SJSA1 (cell line): ENCODE results near the gene AMHR2. TPM values are rescaled to one million over a fixed set of nuclear protein-coding genes. Genes with fewer than 3 reads are reported as not detected.

ENCODE experiments used
- DNase-seq, 2 experiments: peaks; one replicate each; pipeline ENCODE4 v3.0.0-alpha.2; 2015 to 2020; ENCODE audit warnings: low spot score in 2 of 2, low read depth in 1 of 2
- H3K27ac ChIP-seq: fragments of 250-450 bp; sonication (Bioruptor Pico); 2 replicates; pipeline ENCODE4 v1.5.1; 2020; ENCODE audit warnings: mild to moderate bottlenecking, moderate library complexity
- H3K27me3 ChIP-seq: fragments of 250-450 bp; sonication (Bioruptor Pico); replicated peaks from 2 replicates; pipeline ENCODE4 v1.5.1; 2020; ENCODE audit warnings: mild to moderate bottlenecking, moderate library complexity
- H3K36me3 ChIP-seq: fragments of 250-450 bp; sonication (Bioruptor Pico); 2 replicates; pipeline ENCODE4 v1.5.1; 2020; ENCODE audit warnings: mild to moderate bottlenecking
- H3K4me1 ChIP-seq: fragments of 250-450 bp; sonication (Bioruptor Pico); replicated peaks from 2 replicates; pipeline ENCODE4 v1.6.1; 2021; ENCODE audit warnings: mild to moderate bottlenecking
- H3K4me3 ChIP-seq: fragments of 250-450 bp; sonication (Bioruptor Pico); 2 replicates; pipeline ENCODE4 v1.5.1; 2020; ENCODE audit warnings: mild to moderate bottlenecking
- H3K9me3 ChIP-seq: fragments of 250-450 bp; sonication (Bioruptor Pico); replicated peaks from 2 replicates; pipeline ENCODE4 v1.5.1; 2020; ENCODE audit warnings: mild to moderate bottlenecking
- total RNA-seq: library from RNA; depleted of rRNA; stranded (reverse); fragments of >200 nt; shearing (Covaris generic); gene quantifications from 2 replicates; pipeline ENCODE4 v1.2.3, GENCODE V29; 2014; rRNA removed

Gene AMHR2
- total RNA-seq, 1 experiment from 2014 or later, result not detected

DNA sequence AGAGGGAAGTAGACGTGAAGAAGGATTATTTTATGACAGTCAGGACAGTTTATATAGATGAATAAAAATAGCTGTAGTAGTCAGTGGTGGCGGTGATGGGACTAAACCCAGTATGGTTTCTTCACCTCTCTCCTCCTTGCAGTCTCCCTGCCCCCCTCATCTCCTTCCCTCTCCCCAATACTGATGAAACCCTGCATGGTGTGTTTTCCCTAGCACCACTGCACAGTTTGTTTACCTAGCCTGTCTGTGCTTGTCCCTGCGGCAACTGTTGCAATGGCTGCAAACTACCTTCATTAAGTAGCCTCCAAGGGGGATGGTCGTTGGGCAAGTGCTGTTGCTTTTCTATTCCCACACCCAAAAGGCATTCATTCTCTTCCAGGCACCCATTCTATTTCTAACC, 43.0 kb downstream of the AMHR2 start:
- Histone ChIP-seq H3K36me3 (peaks cover 97% of the 10 kb centered on the region), H3K4me1 (no peaks in the 10 kb centered on the region), H3K4me3 (no peak overlapping the region), H3K9me3 (no peaks in the 10 kb centered on the region), H3K27me3 (no peaks in the 10 kb centered on the region), H3K27ac (no peak overlapping the region)
- DNase-seq, result no peak

DNA sequence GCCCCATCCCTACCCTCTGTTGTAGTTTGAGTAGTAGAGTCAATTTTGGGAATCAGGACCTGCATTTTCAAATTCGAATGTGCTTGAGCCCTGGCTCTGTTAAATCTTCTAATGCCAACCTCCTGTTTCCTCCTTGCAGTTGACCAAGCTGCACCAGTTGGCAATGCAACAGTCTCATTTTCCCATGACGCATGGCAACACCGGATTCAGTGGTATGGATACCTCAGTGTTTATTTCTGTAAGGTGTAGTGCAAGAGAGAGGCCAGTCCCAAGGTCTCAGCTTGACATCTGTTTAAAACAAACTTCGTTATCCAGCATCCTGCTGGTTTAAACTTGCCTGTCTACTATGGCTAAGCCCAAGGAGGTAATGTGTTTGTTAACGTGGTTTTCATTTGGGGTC, 43.4 kb downstream of the AMHR2 start:
- Histone ChIP-seq H3K9me3 (no peaks in the 10 kb centered on the region), H3K4me1 (no peaks in the 10 kb centered on the region), H3K27me3 (no peaks in the 10 kb centered on the region), H3K4me3 (no peak overlapping the region), H3K27ac (no peak overlapping the region), H3K36me3 (peaks cover 97% of the 10 kb centered on the region)
- DNase-seq, result no peak

DNA sequence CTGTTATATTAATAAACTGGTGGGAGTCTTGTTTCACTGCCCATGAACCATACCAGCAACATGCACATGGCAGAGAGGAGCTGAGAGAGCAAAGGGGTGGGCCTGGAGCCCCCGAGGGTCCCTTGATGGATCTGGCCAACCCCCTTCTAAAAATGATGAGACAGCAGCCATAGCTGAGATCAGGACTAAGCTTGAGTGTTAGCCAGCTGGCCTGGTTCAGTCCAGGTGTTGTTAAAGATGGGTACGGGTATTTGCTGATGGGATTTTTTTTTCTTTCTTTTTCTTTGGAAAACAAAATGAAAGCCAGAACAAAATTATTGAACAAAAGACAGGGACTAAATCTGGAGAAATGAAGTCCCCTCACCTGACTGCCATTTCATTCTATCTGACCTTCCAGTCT, 44.2 kb downstream of the AMHR2 start:
- Histone ChIP-seq H3K4me3 (no peak overlapping the region), H3K36me3 (peaks cover 97% of the 10 kb centered on the region), H3K9me3 (no peaks in the 10 kb centered on the region), H3K27ac (no peak overlapping the region), H3K4me1 (no peaks in the 10 kb centered on the region), H3K27me3 (no peaks in the 10 kb centered on the region)
- no peak for DNase-seq

DNA sequence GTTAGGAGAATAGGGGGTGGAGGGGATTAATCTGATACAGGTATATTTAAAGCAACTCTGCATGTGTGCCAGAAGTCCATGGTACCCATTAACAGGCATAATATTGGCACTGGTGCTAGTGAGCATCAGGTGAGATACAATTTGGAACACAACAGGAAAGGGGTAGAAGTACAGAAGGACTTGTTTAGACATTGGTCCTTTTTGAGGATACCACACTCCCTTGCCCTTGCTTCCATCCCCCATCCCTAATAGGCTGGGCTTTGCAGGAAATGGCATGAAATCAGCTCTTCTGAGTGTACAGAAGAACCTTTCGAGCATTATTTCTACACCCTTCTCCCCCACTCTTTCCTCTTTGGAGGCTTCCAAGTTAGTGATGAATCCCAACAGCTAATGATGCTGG, 44.6 kb downstream of the AMHR2 start:
- Histone ChIP-seq H3K36me3 (peaks cover 97% of the 10 kb centered on the region), H3K4me3 (no peak overlapping the region), H3K27me3 (no peaks in the 10 kb centered on the region), H3K4me1 (no peaks in the 10 kb centered on the region), H3K9me3 (no peaks in the 10 kb centered on the region), H3K27ac (no peak overlapping the region)
- DNase-seq, result no peak

DNA sequence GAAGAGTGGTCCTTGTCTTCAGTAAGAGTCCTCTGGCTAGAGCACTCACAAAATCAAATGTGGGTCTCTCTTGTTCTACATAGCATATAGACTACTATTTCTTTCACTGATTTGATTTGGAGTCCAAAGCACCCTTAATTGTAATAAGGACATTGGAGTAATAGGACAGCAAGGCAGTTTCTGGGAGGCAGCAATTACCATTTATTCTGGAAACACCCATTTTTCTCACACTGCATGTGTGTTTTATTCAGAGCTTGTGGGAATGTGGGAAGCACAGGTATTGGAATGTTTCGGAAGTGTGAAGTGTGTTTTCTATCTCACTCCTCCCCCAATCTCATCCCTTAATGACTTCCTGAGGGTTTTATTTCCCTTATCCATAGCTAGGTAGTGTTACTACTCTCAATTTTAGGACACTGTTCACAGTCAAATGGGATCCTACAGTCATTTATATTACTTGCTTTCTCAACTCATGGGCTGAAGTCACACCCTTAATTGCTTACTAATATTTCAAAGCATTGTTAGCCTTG, 48.5 kb downstream of the AMHR2 start:
- Histone ChIP-seq H3K27me3 (no peaks in the 10 kb centered on the region), H3K9me3 (no peaks in the 10 kb centered on the region), H3K4me1 (no peaks in the 10 kb centered on the region), H3K36me3 (peaks cover 99% of the 10 kb centered on the region), H3K4me3 (no peak overlapping the region), H3K27ac (no peak overlapping the region)
- DNase-seq, result no peak

DNA sequence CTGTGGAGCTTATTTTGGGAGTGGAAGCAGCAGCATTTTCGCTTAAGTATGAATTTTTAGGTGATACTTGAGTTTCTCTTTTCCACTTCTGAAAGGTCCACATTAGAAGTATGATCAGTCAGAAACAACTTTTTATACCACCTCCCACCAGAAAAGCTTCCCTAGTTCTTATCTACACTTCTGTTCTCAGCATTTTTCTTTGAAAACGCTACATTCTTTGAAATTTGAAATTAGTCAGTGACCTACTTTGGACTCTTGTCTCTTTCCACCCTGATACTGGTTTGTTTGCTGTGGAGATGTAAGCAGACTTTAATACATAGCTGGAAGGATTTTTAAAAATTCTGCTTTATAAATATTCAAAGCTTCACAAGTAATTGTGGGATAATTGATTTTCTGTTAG, 50.4 kb downstream of the AMHR2 start:
- no peak overlapping the region for H3K4me3 ChIP-seq
- DNase-seq, result no peak
- H3K27ac ChIP-seq, result no peak overlapping the region
- no peaks in the 10 kb centered on the region for H3K9me3 ChIP-seq
- H3K4me1 ChIP-seq, result no peaks in the 10 kb centered on the region
- H3K36me3 ChIP-seq, result peaks cover 99% of the 10 kb centered on the region
- H3K27me3 ChIP-seq, result no peaks in the 10 kb centered on the region

DNA sequence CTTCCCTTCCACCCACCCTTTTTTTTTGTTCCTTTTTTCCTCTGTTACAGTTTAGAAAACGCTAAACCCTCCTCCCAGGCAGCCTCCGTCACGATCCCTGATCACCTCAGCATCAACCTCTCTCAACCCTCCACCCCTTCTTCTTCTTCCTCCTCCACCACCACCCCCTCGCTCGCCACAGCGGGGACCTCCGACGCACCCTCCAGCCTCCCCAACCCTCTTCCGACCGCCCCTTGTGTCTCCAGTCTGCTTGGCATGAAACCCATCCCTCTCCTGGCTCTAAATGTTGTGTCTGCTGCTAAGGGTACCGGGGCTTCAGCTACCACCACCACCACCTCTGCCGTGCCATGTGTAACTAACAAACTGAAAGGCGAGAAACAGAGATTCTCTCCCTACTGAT, 51.2 kb downstream of the AMHR2 start:
- no peaks in the 10 kb centered on the region for H3K9me3 ChIP-seq
- peaks cover 97% of the 10 kb centered on the region for H3K36me3 ChIP-seq
- no peak overlapping the region for H3K4me3 ChIP-seq
- no peaks in the 10 kb centered on the region for H3K4me1 ChIP-seq
- H3K27ac ChIP-seq, result no peak overlapping the region
- peak in 1 of 2 experiments; percentile 36 for DNase-seq
- no peaks in the 10 kb centered on the region for H3K27me3 ChIP-seq

DNA sequence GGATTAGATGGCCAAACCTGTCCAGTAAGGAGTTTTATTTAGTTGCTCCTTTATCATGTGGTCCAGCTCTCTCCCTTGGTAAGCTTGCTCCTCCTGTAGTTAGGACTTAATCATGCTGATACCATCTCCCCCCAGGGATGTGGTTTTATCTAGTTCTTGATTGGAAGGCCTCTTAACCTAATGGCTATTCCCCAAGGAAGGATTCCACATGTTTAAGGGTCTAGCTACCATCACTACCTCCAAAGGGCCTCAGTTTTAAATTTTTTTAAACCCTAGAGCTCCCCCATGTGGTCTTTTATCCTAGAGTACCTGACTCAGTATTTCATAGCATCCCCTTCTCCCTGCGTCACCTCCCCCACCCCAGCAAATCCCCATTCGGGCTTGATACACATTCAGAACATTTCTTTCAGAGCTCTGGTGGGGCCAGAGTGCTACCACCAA, 53.1 kb downstream of the AMHR2 start:
- peaks cover 94% of the 10 kb centered on the region for H3K36me3 ChIP-seq
- no peak overlapping the region for H3K27ac ChIP-seq
- peaks cover 9% of the 10 kb centered on the region; the same call in 1 of the 2 replicates for H3K4me1 ChIP-seq
- no peaks in the 10 kb centered on the region for H3K27me3 ChIP-seq
- peak in 1 of 2 experiments; percentile 33 for DNase-seq
- H3K4me3 ChIP-seq, result no peak overlapping the region
- H3K9me3 ChIP-seq, result no peaks in the 10 kb centered on the region

DNA sequence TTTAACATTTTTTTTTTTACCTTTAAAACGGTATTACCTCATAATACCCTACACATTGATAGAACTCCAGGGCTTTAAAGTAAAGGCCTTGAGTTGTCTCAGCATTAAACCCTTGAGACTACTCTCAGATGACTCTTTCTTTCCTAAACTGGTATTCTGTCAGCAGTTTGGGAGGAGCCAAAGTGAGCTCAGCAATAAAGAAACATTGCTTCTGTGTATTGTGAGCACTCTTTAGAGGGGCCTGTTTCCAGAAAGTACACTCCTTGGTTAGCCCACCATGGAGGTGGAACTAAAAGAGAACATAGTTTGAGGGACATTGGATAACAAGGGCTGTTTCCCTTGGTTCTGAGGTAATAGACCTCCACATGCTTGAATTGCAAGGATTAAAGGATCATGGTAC, 55.2 kb downstream of the AMHR2 start:
- Histone ChIP-seq H3K27me3 (no peaks in the 10 kb centered on the region), H3K9me3 (no peaks in the 10 kb centered on the region), H3K4me3 (no peak overlapping the region), H3K36me3 (peaks cover 94% of the 10 kb centered on the region), H3K4me1 (peaks cover 9% of the 10 kb centered on the region; the same call in 1 of the 2 replicates), H3K27ac (no peak overlapping the region)
- DNase-seq, result no peak

DNA sequence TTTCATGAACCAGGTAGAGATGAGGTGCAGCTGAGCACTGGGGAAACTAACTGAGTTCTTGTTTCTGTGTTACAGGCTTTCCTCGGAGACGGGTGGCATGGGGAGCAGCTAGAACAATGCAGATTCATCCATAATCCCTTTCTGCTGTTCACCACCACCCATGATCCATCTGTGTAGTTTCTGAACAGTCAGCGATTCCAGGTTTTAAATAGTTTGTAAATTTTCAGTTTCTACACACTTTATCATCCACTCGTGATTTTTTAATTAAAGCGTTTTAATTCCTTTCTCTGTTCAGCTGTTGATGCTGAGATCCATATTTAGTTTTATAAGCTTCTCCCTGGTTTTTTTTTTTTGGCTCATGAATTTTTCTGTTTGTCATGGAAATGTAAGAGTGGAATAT, 55.7 kb downstream of the AMHR2 start:
- Histone ChIP-seq H3K4me3 (no peak overlapping the region), H3K9me3 (no peaks in the 10 kb centered on the region), H3K27me3 (no peaks in the 10 kb centered on the region), H3K27ac (no peak overlapping the region), H3K4me1 (peaks cover 9% of the 10 kb centered on the region; the same call in 1 of the 2 replicates), H3K36me3 (peaks cover 94% of the 10 kb centered on the region)
- no peak for DNase-seq

DNA sequence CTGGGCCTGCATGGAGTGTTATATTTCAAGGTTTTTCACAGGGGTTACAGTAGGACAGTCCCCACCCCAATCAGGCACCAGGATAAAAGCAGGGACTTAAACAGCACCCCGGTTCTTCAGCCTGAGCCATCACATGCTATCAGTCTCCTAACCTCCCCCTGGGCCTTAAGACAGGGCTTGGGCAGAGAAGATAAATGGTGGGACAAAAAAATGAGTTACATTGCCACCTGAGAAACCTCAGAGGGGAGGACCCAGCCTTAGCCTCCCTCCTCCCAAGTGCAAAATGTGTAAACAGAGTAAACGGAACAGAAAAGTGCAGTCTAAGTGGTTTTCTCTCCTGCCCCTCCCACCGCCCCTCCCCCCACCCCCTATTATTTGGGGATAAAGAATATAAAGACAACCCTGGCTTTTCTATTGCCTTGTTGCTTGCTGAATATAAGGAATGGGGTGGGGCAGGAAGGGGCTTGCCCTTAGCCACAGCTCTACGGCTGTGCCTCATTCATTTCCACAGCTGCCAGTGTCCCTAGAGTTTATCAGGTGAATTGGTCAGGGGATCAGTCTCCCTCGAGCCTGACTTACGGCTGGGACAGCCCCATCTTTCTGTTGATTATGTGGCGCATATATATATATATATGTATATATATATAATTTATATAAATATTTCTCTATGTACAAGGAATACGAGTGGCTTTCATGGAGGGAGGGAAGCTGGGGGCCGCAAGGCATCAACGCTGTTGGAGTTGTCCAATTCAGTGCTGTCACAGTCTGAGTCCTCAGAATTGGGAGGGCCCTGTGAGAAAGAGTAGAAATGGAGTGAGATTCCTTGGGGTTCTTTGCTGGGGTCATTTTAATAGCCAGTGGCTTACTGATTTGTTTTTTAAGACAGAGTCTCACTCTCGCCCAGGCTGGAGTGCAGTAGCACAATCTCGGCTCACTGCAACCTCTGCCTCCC, 57.1 kb downstream of the AMHR2 start:
- DNase-seq, result no peak
- Histone ChIP-seq H3K36me3 (peaks cover 94% of the 10 kb centered on the region), H3K4me1 (peaks cover 9% of the 10 kb centered on the region; the same call in 1 of the 2 replicates), H3K4me3 (no peak overlapping the region), H3K27ac (no peak overlapping the region), H3K27me3 (no peaks in the 10 kb centered on the region), H3K9me3 (no peaks in the 10 kb centered on the region)

Other genes starting within 250 kb of the AMHR2 start
- gene ZNF740, start 243.1 kb upstream of the AMHR2 start, total RNA-seq, result 2.1 and 6.8 TPM in 2 replicates
- 2.5 and 7.5 TPM in 2 replicates for gene CSAD, start 242.9 kb upstream of the AMHR2 start, total RNA-seq
- 0.45 TPM in 1 of 2 replicates, not detected in the other for gene ITGB7, start 216.6 kb upstream of the AMHR2 start, total RNA-seq
- gene RARG, start 191.6 kb upstream of the AMHR2 start, total RNA-seq, result 13.5 and 13.6 TPM in 2 replicates
- gene ESPL1, start 155.6 kb upstream of the AMHR2 start, total RNA-seq, result 20.2 and 28.0 TPM in 2 replicates
- gene PFDN5, start 128.3 kb upstream of the AMHR2 start, total RNA-seq, result 450 and 523 TPM in 2 replicates
- 40.6 and 45.1 TPM in 2 replicates for gene MYG1, start 124.2 kb upstream of the AMHR2 start, total RNA-seq
- 51.8 and 52.0 TPM in 2 replicates for gene AAAS, start 102.2 kb upstream of the AMHR2 start, total RNA-seq
- gene SP7, start 87.5 kb upstream of the AMHR2 start, total RNA-seq, result not detected in 2 replicates
- gene SP1, start 43.7 kb upstream of the AMHR2 start, total RNA-seq, result 19.8 and 33.9 TPM in 2 replicates
- gene PRR13, start 17.9 kb downstream of the AMHR2 start, total RNA-seq, result 44.7 and 80.1 TPM in 2 replicates
- gene PCBP2, start 28.2 kb downstream of the AMHR2 start, total RNA-seq, result 153 and 157 TPM in 2 replicates
- 6.7 and 8.6 TPM in 2 replicates for gene MAP3K12, start 75.6 kb downstream of the AMHR2 start, total RNA-seq
- 38.3 and 39.0 TPM in 2 replicates for gene TARBP2, start 77.4 kb downstream of the AMHR2 start, total RNA-seq
- not detected in 2 replicates for gene NPFF, start 83.6 kb downstream of the AMHR2 start, total RNA-seq
- 8.3 and 33.6 TPM in 2 replicates for gene ATF7, start 202.5 kb downstream of the AMHR2 start, total RNA-seq